H9 (cell line): Measurements from ENCODE around the gene LETM1. TPM values are rescaled to one million over a fixed set of nuclear protein-coding genes. Genes with fewer than 3 reads are reported as not detected.

Experiments used
- DNase-seq: peaks from one replicate; pipeline ENCODE4 v3.0.0-alpha.2; 2017
- H2AFZ ChIP-seq: one replicate; pipeline ENCODE4 v1.6.1; 2013; ENCODE audit warnings: mild to moderate bottlenecking, low read length, control low read depth, moderate library complexity
- H2AK5ac ChIP-seq: 2 replicates; pipeline ENCODE4 v1.6.1; 2013; ENCODE audit warnings: low read length, control low read depth, mixed read lengths; ENCODE audit not compliant: insufficient read length
- H2BK120ac ChIP-seq: one replicate; pipeline ENCODE4 v1.6.1; 2013; ENCODE audit warnings: low read depth, mild to moderate bottlenecking, low read length, control low read depth, inconsistent platforms; ENCODE audit not compliant: poor library complexity, severe bottlenecking
- H2BK12ac ChIP-seq: 2 replicates; pipeline ENCODE4 v1.6.1; 2013; ENCODE audit warnings: low read length, control low read depth, mixed read lengths, low read depth; ENCODE audit not compliant: insufficient read length
- H2BK15ac ChIP-seq: 2 replicates; pipeline ENCODE4 v1.6.1; 2013; ENCODE audit warnings: low read depth, low read length, control low read depth
- H2BK20ac ChIP-seq: one replicate; pipeline ENCODE4 v1.6.1; 2013; ENCODE audit warnings: low read depth, mild to moderate bottlenecking, low read length, control low read depth, inconsistent platforms; ENCODE audit not compliant: poor library complexity, severe bottlenecking
- H2BK5ac ChIP-seq: 2 replicates; pipeline ENCODE4 v1.6.1; 2013; ENCODE audit warnings: low read length, control low read depth, mixed read lengths; ENCODE audit not compliant: insufficient read length
- H3K14ac ChIP-seq: 2 replicates; pipeline ENCODE4 v1.6.1; 2013; ENCODE audit warnings: low read length, control low read depth; ENCODE audit not compliant: insufficient read depth
- H3K18ac ChIP-seq: 2 replicates; pipeline ENCODE4 v1.6.1; 2013; ENCODE audit warnings: low read depth, mild to moderate bottlenecking, mixed read lengths, low read length, control low read depth; ENCODE audit not compliant: insufficient read length
- H3K23ac ChIP-seq: 2 replicates; pipeline ENCODE4 v1.6.1; 2013; ENCODE audit warnings: low read length, control low read depth, mixed read lengths, low read depth; ENCODE audit not compliant: insufficient read length
- H3K23me2 ChIP-seq: 2 replicates; pipeline ENCODE4 v1.6.1; 2013; ENCODE audit warnings: low read depth, mild to moderate bottlenecking, mixed read lengths, low read length, control low read depth; ENCODE audit not compliant: insufficient read length, poor library complexity, severe bottlenecking
- H3K27ac ChIP-seq: 2 replicates; pipeline ENCODE4 v1.5.1; 2013; ENCODE audit warnings: low read length, control low read depth, mixed read lengths, low read depth; ENCODE audit not compliant: insufficient read length
- H3K27me3 ChIP-seq: 2 replicates; pipeline ENCODE4 v1.6.1; 2013; ENCODE audit warnings: low read length, control low read depth, inconsistent platforms; ENCODE audit not compliant: insufficient read depth
- H3K4ac ChIP-seq: 2 replicates; pipeline ENCODE4 v1.6.1; 2013; ENCODE audit warnings: low read depth, mild to moderate bottlenecking, control low read depth, inconsistent platforms, low read length, moderate library complexity
- H3K4me1 ChIP-seq: 2 replicates; pipeline ENCODE4 v1.6.1; 2013; ENCODE audit warnings: low read length, control low read depth, inconsistent platforms; ENCODE audit not compliant: insufficient read depth
- H3K4me2 ChIP-seq: 2 replicates; pipeline ENCODE4 v1.6.1; 2013; ENCODE audit warnings: low read length, control low read depth, mixed read lengths; ENCODE audit not compliant: insufficient read length, insufficient read depth
- H3K56ac ChIP-seq: 2 replicates; pipeline ENCODE4 v1.6.1; 2013; ENCODE audit warnings: low read depth, mild to moderate bottlenecking, mixed read lengths, low read length, control low read depth; ENCODE audit not compliant: insufficient read length
- H3K79me1 ChIP-seq: 2 replicates; pipeline ENCODE4 v1.6.1; 2013; ENCODE audit warnings: low read depth, mild to moderate bottlenecking, moderate library complexity, low read length, control low read depth, inconsistent platforms; ENCODE audit not compliant: insufficient read depth, poor library complexity, severe bottlenecking
- H3K79me2 ChIP-seq: 2 replicates; pipeline ENCODE4 v1.6.1; 2013; ENCODE audit warnings: low read length, control low read depth, inconsistent platforms; ENCODE audit not compliant: insufficient read depth
- H3K9ac ChIP-seq: 2 replicates; pipeline ENCODE4 v1.6.1; 2013; ENCODE audit warnings: low read length, control low read depth, mixed read lengths; ENCODE audit not compliant: insufficient read length; ENCODE audit errors: extremely low read depth
- H3K9me3 ChIP-seq: one replicate; pipeline ENCODE4 v1.6.1; 2013; ENCODE audit warnings: low read depth, low read length, inconsistent platforms; ENCODE audit not compliant: control insufficient read depth
- H3T11ph ChIP-seq: one replicate; pipeline ENCODE4 v1.6.1; 2013; ENCODE audit warnings: mild to moderate bottlenecking, low read length, control low read depth, inconsistent platforms
- H4K20me1 ChIP-seq: one replicate; pipeline ENCODE4 v1.6.1; 2013; ENCODE audit not compliant: control insufficient read depth, insufficient read length, insufficient read depth
- H4K5ac ChIP-seq: 2 replicates; pipeline ENCODE4 v1.6.1; 2013; ENCODE audit warnings: low read depth, mild to moderate bottlenecking, mixed read lengths, low read length, control low read depth; ENCODE audit not compliant: insufficient read length
- H4K8ac ChIP-seq: replicated peaks from 2 replicates; pipeline ENCODE4 v1.6.1; 2013; ENCODE audit warnings: low read length, control low read depth, mixed read lengths, low read depth; ENCODE audit not compliant: insufficient read length
- H4K91ac ChIP-seq: 2 replicates; pipeline ENCODE4 v1.6.1; 2013; ENCODE audit warnings: low read depth, mild to moderate bottlenecking, moderate library complexity, mixed read lengths, low read length, control low read depth; ENCODE audit not compliant: insufficient read length
- H3K27ac Mint-ChIP-seq, 3 experiments: 2 replicates in 2 of 3; 3 replicates in 1 of 3; pipeline ENCODE4 v1.8.0; 2020 to 2021; ENCODE audit warnings: mixed read lengths in 3 of 3, mild to moderate bottlenecking in 1 of 3, moderate library complexity in 1 of 3
- H3K27me3 Mint-ChIP-seq: 2 replicates; pipeline ENCODE4 v1.8.0; 2021; ENCODE audit warnings: low read depth, mild to moderate bottlenecking, moderate library complexity, mixed read lengths
- H3K36me3 Mint-ChIP-seq, 3 experiments: 2 replicates in 2 of 3; 3 replicates in 1 of 3; pipeline ENCODE4 v1.8.0; 2020 to 2021; ENCODE audit warnings: low read depth in 3 of 3, mixed read lengths in 3 of 3; ENCODE audit not compliant: insufficient read depth in 1 of 3
- H3K4me1 Mint-ChIP-seq, 2 experiments: 2 replicates each; pipeline ENCODE4 v1.8.0; 2020; ENCODE audit warnings: mixed read lengths in 2 of 2
- H3K4me3 Mint-ChIP-seq, 2 experiments: 2 replicates in 1 of 2; 3 replicates in 1 of 2; pipeline ENCODE4 v1.8.0; 2020 to 2021; ENCODE audit warnings: mild to moderate bottlenecking in 2 of 2, mixed read lengths in 2 of 2, moderate library complexity in 1 of 2
- H3K9me3 Mint-ChIP-seq, 2 experiments: 2 replicates in 1 of 2; 3 replicates in 1 of 2; pipeline ENCODE4 v1.8.0; 2020; ENCODE audit warnings: mild to moderate bottlenecking in 2 of 2, mixed read lengths in 2 of 2, moderate library complexity in 1 of 2
- WGBS: extraction: QIAGEN DNeasy Blood & Tissue Kit; methylation state at CpG from one replicate; pipeline ENCODE4 v1.1.7; 2013; ENCODE audit warnings: missing lambda C conversion rate, low lambda C conversion rate, mixed read lengths; ENCODE audit not compliant: insufficient read length; ENCODE audit errors: extremely low coverage; 5-methylcytosine and 5-hydroxymethylcytosine counted together
- total RNA-seq: library from RNA; stranded (reverse); gene quantifications from 2 replicates; pipeline ENCODE4 v1.2.1, GENCODE V29; 2021
- TF ChIP-seq, protein P1 (sequence below): fragments of 200-600 bp; sonication (generic); conservative IDR thresholded peaks from 3 replicates; pipeline ENCODE4 v1.8.0; 2021; ENCODE audit warnings: antibody characterized with exemption, mild to moderate bottlenecking

Gene LETM1
- total RNA-seq, 1 experiment from 2014 or later: 43.4 TPM

DNA sequence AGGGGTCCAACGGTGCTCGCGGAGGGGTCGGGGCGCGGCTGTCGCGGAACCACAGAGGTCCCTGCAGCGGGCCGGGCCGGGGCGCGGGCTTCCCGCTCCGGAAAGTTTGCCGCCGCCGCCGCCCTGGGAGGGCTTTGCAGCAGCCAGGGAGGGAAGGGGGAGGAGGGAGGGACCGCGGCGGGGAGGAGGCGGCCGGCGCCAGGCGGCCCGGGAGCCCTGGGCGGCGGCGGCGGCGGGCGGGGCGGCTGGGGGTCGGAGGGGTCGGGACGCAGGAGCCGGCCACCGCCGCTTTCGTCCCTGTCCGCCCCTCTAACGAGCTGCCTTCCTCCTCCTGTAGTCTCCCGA, 62.5 kb downstream of the LETM1 start:
- no peak for DNase-seq
- peak overlapping the region; percentile 25 for H3K4me2 ChIP-seq

More for the DNA sequence above, 62.5 kb downstream of the LETM1 start:
- Mint-ChIP-seq H3K36me3 (peaks cover 0 to 6% (median 5%) of the 10 kb centered on the region in 3 experiments; a peak in 2 of 7 replicates), H3K4me1 (peaks cover 10 to 23% of the 10 kb centered on the region in 2 experiments; a peak in 3 of 4 replicates), H3K27me3 (peaks cover 38% of the 10 kb centered on the region), H3K4me3 (no peak overlapping the region; a peak in 1 of 5 replicates), H3K9me3 (no peaks in the 10 kb centered on the region), H3K27ac (no peak overlapping the region)
- H3K9ac ChIP-seq: no peak overlapping the region
- H3K79me2 ChIP-seq: no peaks in the 10 kb centered on the region
- H4K8ac ChIP-seq: no peak overlapping the region
- H3K14ac ChIP-seq: no peak overlapping the region; the same call in 1 of the 2 replicates
- no peak overlapping the region for H2BK20ac ChIP-seq
- no peak overlapping the region for H3K27ac ChIP-seq
- no peak overlapping the region for H3K23ac ChIP-seq
- no peak overlapping the region for H2BK120ac ChIP-seq
- H3K79me1 ChIP-seq: no peaks in the 10 kb centered on the region
- H3K4ac ChIP-seq: no peak overlapping the region
- no peak overlapping the region for H2BK12ac ChIP-seq
- no peak overlapping the region for H4K5ac ChIP-seq
- no peak overlapping the region for H2BK5ac ChIP-seq
- no peak overlapping the region for H3K18ac ChIP-seq
- no CpG with 5 or more reads among the region's 44 CpGs for WGBS
- no peaks in the 10 kb centered on the region for H3K9me3 ChIP-seq
- H4K20me1 ChIP-seq: no peaks in the 10 kb centered on the region
- H2AK5ac ChIP-seq: no peak overlapping the region
- H3K4me1 ChIP-seq: no peaks in the 10 kb centered on the region
- TF ChIP-seq, protein P1, sequence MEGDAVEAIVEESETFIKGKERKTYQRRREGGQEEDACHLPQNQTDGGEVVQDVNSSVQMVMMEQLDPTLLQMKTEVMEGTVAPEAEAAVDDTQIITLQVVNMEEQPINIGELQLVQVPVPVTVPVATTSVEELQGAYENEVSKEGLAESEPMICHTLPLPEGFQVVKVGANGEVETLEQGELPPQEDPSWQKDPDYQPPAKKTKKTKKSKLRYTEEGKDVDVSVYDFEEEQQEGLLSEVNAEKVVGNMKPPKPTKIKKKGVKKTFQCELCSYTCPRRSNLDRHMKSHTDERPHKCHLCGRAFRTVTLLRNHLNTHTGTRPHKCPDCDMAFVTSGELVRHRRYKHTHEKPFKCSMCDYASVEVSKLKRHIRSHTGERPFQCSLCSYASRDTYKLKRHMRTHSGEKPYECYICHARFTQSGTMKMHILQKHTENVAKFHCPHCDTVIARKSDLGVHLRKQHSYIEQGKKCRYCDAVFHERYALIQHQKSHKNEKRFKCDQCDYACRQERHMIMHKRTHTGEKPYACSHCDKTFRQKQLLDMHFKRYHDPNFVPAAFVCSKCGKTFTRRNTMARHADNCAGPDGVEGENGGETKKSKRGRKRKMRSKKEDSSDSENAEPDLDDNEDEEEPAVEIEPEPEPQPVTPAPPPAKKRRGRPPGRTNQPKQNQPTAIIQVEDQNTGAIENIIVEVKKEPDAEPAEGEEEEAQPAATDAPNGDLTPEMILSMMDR: no peak
- no peak overlapping the region for H3T11ph ChIP-seq
- H2AFZ ChIP-seq: no peak overlapping the region
- H3K56ac ChIP-seq: no peak overlapping the region
- no peak overlapping the region for H4K91ac ChIP-seq
- H3K23me2 ChIP-seq: peaks cover 7% of the 10 kb centered on the region
- H3K27me3 ChIP-seq: peaks cover 2% of the 10 kb centered on the region; the same call in 1 of the 2 replicates
- H2BK15ac ChIP-seq: no peak overlapping the region
